ENCODE data around the gene GATB.

The GATB gene

DNA sequence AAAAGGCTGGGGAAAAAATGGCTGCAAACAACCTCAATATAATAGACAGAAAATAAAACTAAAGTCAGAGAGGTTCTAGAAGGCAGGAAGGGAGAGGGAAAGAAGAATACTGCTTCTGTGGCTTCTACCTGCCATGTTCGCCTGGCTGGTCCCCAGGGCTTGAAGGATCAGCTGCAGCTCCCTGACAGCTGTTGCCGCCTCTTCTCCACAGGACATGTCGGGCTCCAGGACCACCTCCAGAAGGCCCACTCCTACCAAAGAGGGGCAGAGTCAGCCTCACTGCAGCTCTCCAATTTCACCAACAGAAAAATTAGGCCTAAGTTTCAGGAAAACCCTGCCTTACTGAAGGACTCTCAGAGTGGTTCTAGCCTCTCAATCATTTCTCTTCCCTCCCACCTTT lies 44.9 kb downstream of the GATB start:
- DNase-seq (ENCODE audit: low spot score) = no peak
- Mint-ChIP-seq H3K4me1 (ENCODE audit: low read depth) (no peaks in the 10 kb centered on the region), H3K4me3 (no peak overlapping the region), H3K27me3 (ENCODE audit: low read depth) (no peaks in the 10 kb centered on the region), H3K27ac (no peak overlapping the region), H3K36me3 (ENCODE audit: low read depth) (no peaks in the 10 kb centered on the region), H3K9me3 (no peaks in the 10 kb centered on the region)

DNA sequence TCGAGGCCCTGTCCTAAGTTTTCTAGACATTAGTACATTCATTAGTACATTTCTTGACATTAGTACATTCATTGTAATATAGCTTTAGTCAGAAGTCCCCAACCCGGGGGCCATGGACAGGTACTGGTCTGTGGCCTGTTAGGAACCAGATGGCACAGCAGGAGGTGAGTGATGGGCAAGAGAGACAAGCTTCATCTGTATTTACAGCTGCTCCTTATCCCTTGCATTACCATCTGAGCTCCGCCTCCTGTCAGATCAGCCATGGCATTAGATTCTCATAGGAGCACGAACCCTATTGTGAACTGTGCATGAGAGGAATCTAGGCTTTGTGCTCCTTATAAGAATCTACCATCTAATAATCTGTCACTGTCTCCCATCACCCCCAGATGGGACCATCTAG lies 48.0 kb downstream of the GATB start:
- Mint-ChIP-seq H3K27ac (no peak overlapping the region), H3K36me3 (ENCODE audit: low read depth) (peaks cover 1% of the 10 kb centered on the region), H3K4me1 (ENCODE audit: low read depth) (no peaks in the 10 kb centered on the region), H3K4me3 (no peak overlapping the region), H3K9me3 (no peaks in the 10 kb centered on the region), H3K27me3 (ENCODE audit: low read depth) (no peaks in the 10 kb centered on the region)
- no peak for DNase-seq (ENCODE audit: low spot score)

DNA sequence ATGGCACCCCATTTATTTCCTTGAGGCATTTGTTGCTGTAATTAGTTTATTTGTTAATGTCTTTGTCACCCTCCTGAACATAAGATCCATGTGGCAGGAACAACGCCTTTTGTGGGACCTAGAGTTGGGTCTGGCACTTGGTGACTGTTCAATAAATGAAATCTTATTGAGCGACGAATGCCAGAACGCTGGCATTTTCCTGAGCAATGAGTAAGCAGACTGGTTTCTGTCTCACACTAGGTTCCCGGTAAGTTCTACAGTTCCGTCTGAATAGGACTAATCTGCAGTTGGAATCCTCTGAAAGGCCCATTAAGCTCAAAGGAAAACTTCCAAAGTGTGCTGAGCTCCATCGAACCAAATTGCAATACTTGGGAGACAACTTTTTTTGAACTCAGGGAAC lies 49.2 kb downstream of the GATB start:
- no peak overlapping the region for H3K27ac Mint-ChIP-seq
- no peaks in the 10 kb centered on the region for H3K27me3 Mint-ChIP-seq (ENCODE audit: low read depth)
- no peak overlapping the region for H3K4me3 Mint-ChIP-seq
- H3K4me1 Mint-ChIP-seq (ENCODE audit: low read depth) = no peaks in the 10 kb centered on the region
- peaks cover 1% of the 10 kb centered on the region for H3K36me3 Mint-ChIP-seq (ENCODE audit: low read depth)
- H3K9me3 Mint-ChIP-seq = no peaks in the 10 kb centered on the region
- no peak for DNase-seq (ENCODE audit: low spot score)

GRCh38 chr4:151709587-151709986 lies 51.2 kb downstream of the GATB start:
- Mint-ChIP-seq H3K4me1 (ENCODE audit: low read depth) (no peaks in the 10 kb centered on the region), H3K4me3 (no peak overlapping the region), H3K36me3 (ENCODE audit: low read depth) (peaks cover 3% of the 10 kb centered on the region), H3K27me3 (ENCODE audit: low read depth) (no peaks in the 10 kb centered on the region), H3K9me3 (no peaks in the 10 kb centered on the region), H3K27ac (no peak overlapping the region)
- DNase-seq (ENCODE audit: low spot score) = no peak

GRCh38 chr4:151709071-151709470 lies 51.7 kb downstream of the GATB start:
- no peak overlapping the region for H3K4me3 Mint-ChIP-seq
- H3K36me3 Mint-ChIP-seq (ENCODE audit: low read depth) = peaks cover 3% of the 10 kb centered on the region
- H3K27ac Mint-ChIP-seq = no peak overlapping the region
- no peaks in the 10 kb centered on the region for H3K4me1 Mint-ChIP-seq (ENCODE audit: low read depth)
- DNase-seq (ENCODE audit: low spot score) = no peak
- H3K9me3 Mint-ChIP-seq = no peaks in the 10 kb centered on the region
- H3K27me3 Mint-ChIP-seq (ENCODE audit: low read depth) = no peaks in the 10 kb centered on the region

DNA sequence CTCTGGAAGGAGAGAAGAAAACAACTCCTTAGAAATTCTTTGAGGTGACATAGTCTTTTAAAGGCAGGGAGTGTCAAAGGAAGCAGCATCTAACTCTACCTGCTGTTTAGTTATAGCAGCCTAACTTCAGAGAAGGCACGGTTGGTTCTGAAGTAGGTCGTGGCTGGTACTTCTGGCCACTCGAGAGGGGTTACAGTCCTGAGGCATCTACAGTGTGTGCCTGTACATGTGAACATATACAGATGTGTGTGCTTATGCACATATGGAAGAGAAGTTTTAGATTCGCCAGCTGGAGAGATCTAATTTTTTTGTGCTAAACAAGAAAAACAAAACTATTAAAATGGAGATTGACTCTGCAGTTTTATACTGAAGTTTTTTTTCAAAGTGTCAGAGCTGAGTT lies 52.7 kb downstream of the GATB start:
- no peak for DNase-seq (ENCODE audit: low spot score)
- H3K9me3 Mint-ChIP-seq = no peaks in the 10 kb centered on the region
- no peak overlapping the region for H3K4me3 Mint-ChIP-seq
- no peaks in the 10 kb centered on the region for H3K4me1 Mint-ChIP-seq (ENCODE audit: low read depth)
- no peaks in the 10 kb centered on the region for H3K27me3 Mint-ChIP-seq (ENCODE audit: low read depth)
- H3K27ac Mint-ChIP-seq = no peak overlapping the region
- H3K36me3 Mint-ChIP-seq (ENCODE audit: low read depth) = peaks cover 10% of the 10 kb centered on the region

DNA sequence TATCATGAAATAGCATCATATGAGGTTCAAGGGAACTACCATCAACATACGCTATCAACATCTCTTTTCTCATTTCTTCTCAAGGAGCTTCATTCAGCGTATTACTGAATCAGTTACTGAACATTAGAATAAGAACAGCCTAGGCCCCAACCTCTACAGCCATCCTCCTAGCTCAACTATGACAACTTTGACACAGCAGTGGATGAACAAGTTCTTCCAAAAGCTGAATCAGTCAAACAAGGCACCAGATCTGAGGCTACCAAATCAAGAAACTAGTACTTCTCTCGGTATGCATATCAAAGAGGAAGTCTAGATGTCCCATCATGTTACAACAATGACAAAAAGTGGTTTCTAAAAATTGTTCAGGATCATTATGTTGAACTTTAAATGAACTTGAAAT lies 57.4 kb downstream of the GATB start:
- no peak for DNase-seq (ENCODE audit: low spot score)
- H3K4me1 Mint-ChIP-seq (ENCODE audit: low read depth) = no peaks in the 10 kb centered on the region
- H3K9me3 Mint-ChIP-seq = no peaks in the 10 kb centered on the region
- H3K27ac Mint-ChIP-seq = no peak overlapping the region
- no peak overlapping the region for H3K4me3 Mint-ChIP-seq
- H3K36me3 Mint-ChIP-seq (ENCODE audit: low read depth) = peaks cover 20% of the 10 kb centered on the region
- H3K27me3 Mint-ChIP-seq (ENCODE audit: low read depth) = no peaks in the 10 kb centered on the region

DNA sequence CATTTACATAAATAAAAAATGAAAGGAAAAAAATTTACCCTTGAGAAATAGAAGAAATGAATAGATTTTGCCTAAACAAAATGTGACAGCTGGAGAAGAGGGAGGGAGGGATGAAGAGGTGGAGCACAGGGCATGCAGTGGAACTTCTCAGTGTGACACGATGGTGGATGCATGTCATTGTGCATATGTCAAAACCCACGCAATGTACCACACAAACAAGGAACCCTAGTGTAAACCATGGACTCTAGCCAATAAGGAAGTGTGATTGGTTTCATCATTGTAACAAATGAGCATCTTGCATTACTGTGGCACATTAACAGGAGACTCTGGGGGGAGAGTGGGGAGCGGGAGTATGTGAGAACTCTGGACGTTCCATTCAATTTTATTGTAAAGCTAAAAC lies 58.6 kb downstream of the GATB start:
- H3K27me3 Mint-ChIP-seq (ENCODE audit: low read depth) = no peaks in the 10 kb centered on the region
- DNase-seq (ENCODE audit: low spot score) = no peak
- no peaks in the 10 kb centered on the region for H3K4me1 Mint-ChIP-seq (ENCODE audit: low read depth)
- H3K4me3 Mint-ChIP-seq = no peak overlapping the region
- H3K9me3 Mint-ChIP-seq = no peaks in the 10 kb centered on the region
- no peak overlapping the region for H3K27ac Mint-ChIP-seq
- H3K36me3 Mint-ChIP-seq (ENCODE audit: low read depth) = peaks cover 18% of the 10 kb centered on the region

DNA sequence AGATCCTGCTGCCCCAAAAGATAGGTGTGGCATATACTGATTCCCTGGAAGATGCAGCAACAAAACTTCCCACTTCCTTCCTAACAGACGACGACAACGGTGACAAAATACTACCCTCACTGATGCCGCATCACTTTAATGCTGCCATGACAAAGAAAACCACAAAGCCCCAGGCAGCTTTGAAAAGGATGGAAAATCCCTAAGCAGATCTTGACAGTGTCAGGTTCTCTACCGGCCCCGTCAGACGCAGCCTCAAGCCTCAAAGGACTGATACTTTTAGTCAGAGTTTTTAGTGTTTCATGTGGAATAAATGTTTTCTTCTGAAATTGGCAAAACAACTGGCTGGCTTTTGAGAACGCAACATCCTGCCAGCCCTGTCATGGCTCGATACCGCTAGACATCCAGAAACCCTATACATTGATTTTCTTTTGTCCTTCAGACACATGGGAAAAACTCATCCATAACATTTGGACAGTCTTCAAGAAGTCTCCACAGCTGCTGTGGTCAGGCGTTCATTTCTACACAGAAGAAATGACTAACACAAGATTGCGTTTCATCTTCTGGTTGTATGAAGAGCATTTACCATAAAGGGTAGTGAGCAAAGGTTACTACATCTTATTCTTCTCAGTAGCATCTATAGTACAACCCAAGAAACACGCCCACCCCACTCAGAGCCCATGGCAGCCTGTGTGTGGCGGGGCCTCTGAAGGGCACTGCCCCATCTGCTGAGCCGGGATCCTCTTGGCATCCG lies 60.1 kb downstream of the GATB start:
- DNase-seq (ENCODE audit: low spot score) = peak; percentile 21
- peaks cover 18% of the 10 kb centered on the region for H3K36me3 Mint-ChIP-seq (ENCODE audit: low read depth)
- H3K27ac Mint-ChIP-seq = no peak overlapping the region
- H3K9me3 Mint-ChIP-seq = no peaks in the 10 kb centered on the region
- H3K4me3 Mint-ChIP-seq = no peak overlapping the region
- H3K4me1 Mint-ChIP-seq (ENCODE audit: low read depth) = no peaks in the 10 kb centered on the region
- no peaks in the 10 kb centered on the region for H3K27me3 Mint-ChIP-seq (ENCODE audit: low read depth)

DNA sequence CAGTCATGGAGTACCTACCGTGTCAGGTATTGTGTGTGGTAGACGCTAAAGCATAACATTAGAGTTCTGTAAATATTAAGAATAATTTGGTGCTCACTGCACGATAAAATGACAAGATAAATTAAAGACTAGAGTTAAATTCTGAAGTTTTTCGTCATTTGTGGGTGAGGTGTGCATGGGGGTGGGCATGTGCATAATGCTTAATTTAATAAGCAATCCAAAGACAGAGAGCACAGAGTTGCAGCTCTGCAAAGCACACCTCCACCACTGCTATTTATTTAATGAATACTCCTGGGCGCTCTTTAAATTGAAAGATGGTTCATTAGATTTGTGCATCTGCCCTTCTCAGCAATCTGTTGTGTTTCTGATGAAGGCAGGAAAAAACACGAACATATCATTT lies 62.6 kb downstream of the GATB start:
- peaks cover 10% of the 10 kb centered on the region for H3K36me3 Mint-ChIP-seq (ENCODE audit: low read depth)
- no peaks in the 10 kb centered on the region for H3K4me1 Mint-ChIP-seq (ENCODE audit: low read depth)
- no peak overlapping the region for H3K27ac Mint-ChIP-seq
- no peaks in the 10 kb centered on the region for H3K9me3 Mint-ChIP-seq
- no peak overlapping the region for H3K4me3 Mint-ChIP-seq
- H3K27me3 Mint-ChIP-seq (ENCODE audit: low read depth) = no peaks in the 10 kb centered on the region
- DNase-seq (ENCODE audit: low spot score) = no peak

DNA sequence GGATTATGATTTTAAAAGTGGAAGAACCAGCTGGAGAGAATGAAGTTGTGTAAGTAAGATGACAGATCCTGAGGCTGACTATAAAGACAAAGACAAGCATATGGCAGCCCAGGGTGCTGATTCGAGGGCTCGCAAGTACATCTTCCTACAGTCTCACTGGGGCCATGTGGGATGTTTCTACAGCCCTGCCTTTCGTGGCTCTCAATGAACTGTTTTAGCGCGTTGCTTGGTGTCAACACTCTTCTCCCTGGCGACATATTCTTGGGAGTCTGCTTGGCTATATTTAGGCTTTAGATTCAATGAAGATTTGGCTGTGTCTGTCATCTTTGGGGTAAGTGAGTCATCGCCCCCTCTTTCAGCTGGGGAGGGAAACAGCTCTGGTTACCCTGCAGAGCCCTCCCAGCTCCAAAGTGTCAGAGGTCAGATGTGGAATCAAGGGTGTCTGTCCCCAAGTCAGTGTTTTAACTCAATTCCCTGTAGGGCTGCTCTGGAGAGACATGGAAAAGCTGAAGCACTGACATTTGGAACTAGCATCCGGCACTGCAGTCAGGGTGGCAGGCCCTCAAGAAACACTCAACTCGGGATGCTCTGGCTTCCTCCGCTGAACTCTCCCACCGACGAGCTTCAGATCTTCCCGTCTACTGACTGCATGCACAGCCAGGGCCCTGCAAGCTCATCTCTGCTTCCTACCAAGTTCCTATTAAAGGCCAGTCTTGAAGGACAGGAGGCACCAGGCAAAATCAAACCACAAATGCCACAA lies 65.7 kb downstream of the GATB start:
- H3K4me3 Mint-ChIP-seq = no peak overlapping the region
- no peak overlapping the region for H3K27ac Mint-ChIP-seq
- no peak for DNase-seq (ENCODE audit: low spot score)
- no peaks in the 10 kb centered on the region for H3K4me1 Mint-ChIP-seq (ENCODE audit: low read depth)
- H3K36me3 Mint-ChIP-seq (ENCODE audit: low read depth) = no peaks in the 10 kb centered on the region
- no peaks in the 10 kb centered on the region for H3K27me3 Mint-ChIP-seq (ENCODE audit: low read depth)
- H3K9me3 Mint-ChIP-seq = no peaks in the 10 kb centered on the region

GRCh38 chr4:151692821-151693673 lies 67.8 kb downstream of the GATB start:
- Mint-ChIP-seq H3K4me1 (ENCODE audit: low read depth) (no peaks in the 10 kb centered on the region), H3K27me3 (ENCODE audit: low read depth) (no peaks in the 10 kb centered on the region), H3K4me3 (no peak overlapping the region), H3K36me3 (ENCODE audit: low read depth) (no peaks in the 10 kb centered on the region), H3K9me3 (no peaks in the 10 kb centered on the region), H3K27ac (no peak overlapping the region)
- no peak for DNase-seq (ENCODE audit: low spot score)

DNA sequence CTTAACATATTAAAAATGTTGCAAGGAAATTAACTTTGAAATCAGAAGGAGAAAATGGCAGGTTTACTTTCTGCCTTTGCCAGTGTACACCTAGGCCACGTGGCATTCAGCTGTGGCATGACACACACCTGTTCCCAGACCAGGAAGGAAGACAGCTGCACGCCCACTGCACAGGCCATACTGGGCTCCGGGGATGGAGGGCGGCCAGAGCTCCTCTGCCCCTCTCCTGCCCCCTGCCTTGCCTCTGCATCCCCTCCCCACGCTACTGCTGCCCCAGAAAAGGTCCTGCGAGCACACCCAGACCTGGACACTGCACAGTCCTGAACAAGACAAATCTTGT lies 68.4 kb downstream of the GATB start:
- peaks cover under 1% of the 10 kb centered on the region for H3K4me1 Mint-ChIP-seq (ENCODE audit: low read depth)
- no peaks in the 10 kb centered on the region for H3K27me3 Mint-ChIP-seq (ENCODE audit: low read depth)
- no peaks in the 10 kb centered on the region for H3K36me3 Mint-ChIP-seq (ENCODE audit: low read depth)
- DNase-seq (ENCODE audit: low spot score) = no peak
- no peaks in the 10 kb centered on the region for H3K9me3 Mint-ChIP-seq
- no peak overlapping the region for H3K27ac Mint-ChIP-seq
- H3K4me3 Mint-ChIP-seq = no peak overlapping the region

Measured in T-helper 2 cell treated with Interferon-gamma antibody and Interleukin-4, amounts not matched to agents 5 μg/mL and 100 μg/mL, for 36 hours (primary cell).